NCI-H524 (cell line): ENCODE results near the gene ANKDD1A.

ENCODE experiments used
- DNase-seq, 2 experiments: peaks; one replicate each; lab custom pipeline; 2025; lab: John Stamatoyannopoulos, UW

ANKDD1A gene

DNA sequence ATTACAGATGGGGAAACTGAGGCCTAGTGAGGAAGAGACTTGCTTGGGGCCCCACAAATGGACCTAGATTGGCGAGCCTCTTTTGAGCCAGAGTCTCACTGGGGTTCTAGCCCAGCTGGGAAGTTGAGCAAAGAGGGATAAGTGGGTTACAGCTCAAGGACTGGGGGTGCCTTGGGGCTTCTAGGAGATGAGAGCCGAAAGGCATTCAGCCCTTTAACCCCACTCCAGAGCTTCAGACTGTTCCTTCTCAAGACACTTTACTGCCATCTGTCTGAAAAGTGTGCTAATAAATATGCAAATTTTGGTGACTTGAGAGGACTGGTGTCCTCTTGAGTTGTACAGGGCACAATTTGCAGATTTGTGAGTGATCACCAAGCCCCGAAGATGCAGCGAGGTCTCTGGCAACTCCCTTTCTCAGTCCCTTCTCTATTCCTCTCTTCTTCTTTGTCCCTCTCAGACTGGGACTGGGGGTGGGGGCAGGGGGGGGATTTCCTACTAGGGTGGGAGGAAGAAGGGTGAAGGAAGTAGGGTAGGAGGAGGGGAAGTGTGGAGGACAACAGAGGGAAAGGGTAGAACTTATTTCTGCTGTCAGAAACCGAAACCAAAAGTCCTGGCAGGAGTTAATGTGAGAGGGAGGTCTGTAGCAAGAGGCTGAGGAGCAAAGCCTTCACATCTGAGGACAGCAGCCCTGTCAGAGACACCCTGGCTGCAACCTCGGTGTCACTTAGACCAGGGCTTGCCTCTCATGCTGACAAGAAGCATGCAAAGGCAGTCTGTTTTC is 16.2 kb upstream of the ANKDD1A start:
- peak; percentile 68 to 90 for DNase-seq

DNA sequence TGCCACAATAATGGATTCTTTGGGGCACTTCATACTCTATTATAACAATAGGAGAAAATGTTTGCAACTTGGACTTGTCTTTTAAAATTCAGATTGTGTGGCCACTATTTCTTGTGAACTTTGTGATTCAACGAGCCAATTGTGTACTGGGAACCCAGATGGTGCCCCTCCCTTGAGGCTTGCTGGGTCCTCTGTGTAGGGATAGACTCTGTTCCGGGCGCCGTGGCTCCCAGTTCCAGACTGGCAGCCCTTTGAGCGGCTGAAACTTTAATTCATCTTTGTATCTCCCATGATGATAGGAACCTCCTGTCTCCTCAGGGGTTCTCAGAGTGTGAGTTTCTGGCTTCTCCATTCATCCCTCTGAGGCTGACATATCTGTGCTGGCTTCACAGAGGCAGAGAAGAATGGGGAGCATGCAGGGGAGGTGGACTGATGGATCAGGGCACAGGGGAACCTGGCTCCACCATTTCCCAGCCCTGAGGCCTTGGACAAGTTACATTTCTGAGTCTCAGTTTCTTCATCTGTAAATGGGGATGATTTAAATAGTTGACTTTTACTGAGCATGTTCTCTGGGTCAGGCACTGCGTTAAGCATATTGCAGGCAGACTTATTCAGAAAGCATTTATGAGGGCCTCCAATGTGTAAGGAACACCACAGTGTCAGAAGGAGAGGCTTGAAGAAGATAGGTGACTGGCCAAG is 15.2 kb upstream of the ANKDD1A start:
- no peak for DNase-seq

DNA sequence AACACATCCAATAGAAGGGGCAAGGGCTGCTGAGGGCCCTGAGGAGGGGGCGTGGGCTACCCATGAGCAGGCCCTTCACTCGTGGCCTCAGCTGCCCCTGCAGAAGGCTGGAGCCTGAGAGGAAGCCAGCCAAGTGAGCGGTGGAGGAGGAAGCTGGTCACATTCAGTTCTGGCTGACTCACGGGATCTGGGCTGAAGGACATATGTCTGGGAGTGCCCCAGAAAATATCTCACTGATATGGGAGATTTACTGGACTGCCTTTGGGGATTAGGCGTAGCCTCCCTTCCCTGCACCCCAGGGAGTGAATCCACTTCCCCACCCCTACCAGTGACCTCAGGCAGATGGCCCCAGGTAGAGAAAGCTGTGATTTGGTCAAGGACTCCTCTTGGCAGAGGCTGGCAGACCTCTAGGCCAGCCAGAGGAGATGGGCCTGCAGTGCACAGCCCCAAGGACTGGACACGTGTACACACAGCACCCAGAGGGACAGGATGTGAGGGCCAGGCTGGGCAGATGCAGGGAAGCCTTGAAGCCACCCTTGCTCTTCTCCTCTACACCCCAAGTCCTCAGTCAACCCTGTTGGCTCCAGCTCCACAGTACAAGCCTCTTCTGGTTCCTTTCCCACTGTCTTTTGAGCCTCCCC is 14.2 kb upstream of the ANKDD1A start:
- no peak for DNase-seq

DNA sequence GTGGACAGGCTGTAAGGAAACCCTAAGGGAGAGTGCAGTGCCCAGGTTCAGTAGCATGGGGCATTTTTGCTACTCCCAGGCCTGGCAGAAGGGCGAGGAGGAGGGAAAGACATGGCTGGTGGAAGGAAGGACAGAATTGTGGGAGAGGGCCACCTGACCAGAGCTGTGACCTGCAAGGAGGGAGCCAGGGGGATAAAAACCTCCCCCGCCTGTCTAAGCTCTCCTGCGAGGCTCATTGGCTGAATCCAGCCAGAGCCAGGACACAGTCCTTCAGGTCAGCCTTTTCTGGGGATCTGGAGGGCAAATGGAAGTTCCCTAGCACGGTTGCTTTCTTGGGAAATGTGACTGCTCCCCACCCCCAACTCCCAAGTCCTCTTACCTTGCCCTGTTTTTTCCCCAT is 13.3 kb upstream of the ANKDD1A start:
- DNase-seq = no peak

DNA sequence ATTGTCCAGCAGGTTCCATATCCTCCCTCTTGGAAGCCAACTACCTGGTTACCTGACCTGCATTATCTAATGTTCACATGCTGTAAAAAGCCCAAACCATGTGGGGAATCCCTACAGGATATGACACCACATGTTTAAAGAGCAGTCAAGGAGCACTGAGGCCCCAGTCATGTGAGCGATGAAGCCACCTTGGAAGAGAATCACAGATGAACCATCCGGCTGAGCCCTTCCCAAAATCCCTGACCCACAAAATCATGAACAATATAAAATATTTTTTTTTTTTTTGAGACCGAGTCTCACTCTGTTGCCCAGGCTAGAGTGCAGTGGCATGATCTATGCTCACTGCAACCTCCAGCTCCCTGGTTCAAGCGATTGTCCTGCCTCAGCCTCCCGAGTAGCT is 10.6 kb upstream of the ANKDD1A start:
- DNase-seq = no peak

DNA sequence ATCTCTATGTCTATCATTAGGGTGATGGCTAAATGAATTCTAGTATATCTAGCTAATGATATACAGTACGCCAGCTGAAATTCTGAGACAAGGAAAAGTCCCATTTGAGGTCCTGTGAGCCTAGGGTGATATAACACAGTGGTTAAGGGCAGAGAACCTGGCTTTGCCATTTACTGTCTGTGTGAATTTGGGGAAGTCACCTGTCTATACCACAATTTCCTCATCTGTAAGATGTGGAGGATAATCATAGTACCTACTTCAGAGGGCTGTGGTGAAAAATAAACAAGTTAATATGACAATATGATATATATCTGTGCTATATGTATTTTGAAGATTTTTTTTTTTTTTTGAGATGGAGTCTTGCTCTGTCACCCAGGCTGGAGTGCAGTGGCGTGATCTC is 9.8 kb upstream of the ANKDD1A start:
- no peak for DNase-seq

DNA sequence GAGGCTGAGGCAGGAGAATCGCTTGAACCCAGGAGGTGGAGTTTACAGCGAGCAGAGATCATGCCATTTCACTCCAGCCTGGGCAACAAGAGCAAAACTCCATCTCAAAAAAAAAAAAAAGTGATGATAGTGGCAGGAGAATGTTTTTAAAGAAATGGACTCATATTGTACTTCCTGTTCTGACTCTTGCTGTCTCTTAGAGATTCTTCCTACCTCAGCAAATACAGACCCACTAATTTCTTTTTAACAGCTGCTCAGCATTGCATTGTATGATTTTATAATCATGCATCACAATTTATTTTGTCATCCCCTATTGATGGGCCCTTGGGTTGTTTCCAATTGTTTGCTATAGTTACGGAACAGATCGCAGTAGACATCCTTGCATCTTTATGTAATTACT is 8.8 kb upstream of the ANKDD1A start:
- DNase-seq = no peak

DNA sequence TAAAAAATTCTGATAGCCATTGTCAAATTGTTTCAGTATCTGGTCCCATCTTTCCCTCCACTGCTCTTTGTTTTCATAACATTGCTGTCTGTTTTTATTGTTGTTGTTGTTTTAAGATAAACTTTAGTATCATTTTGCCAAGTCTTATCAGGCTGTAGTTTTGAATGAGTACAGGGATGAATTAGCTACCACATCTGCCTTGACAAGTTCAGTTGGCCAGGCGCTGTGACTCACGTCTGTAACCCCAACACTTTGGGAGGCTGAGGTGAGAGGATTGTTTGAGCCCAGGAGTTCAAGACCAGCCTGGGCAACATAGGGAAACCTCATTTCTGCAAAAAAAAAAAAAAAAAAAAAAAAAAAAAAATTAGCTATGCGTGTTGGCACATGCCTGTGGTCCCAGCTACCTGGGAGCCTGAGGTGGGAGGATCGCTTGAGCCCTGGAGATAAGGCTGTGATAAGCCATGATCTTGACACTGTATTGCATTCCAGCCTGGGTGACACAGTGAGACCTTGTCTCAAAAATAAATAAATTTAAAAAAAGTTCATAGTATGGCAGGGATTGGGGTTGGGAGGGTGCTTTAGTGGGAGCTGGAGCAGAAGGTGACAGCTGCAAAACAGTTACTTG is 8.3 kb upstream of the ANKDD1A start:
- no peak for DNase-seq

DNA sequence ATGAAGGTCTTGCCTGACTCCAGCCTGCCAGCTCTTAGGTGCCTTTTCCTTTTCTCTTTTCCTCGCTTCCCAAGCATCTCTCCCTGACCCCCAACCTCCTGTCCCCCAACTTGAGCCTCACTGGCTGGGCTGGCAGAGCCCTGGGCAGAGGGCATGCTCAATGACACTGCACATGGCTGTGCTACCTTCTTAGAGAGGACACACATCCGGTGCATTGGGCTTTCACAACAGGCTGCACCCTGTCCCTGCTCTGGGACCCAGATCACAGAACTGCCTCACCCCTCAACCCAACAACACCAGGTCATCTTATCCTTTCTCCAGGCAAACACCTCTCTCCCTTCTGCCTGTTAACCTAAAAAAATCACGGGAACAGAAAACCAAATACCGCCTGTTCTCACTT is 7.5 kb upstream of the ANKDD1A start:
- DNase-seq = no peak

DNA sequence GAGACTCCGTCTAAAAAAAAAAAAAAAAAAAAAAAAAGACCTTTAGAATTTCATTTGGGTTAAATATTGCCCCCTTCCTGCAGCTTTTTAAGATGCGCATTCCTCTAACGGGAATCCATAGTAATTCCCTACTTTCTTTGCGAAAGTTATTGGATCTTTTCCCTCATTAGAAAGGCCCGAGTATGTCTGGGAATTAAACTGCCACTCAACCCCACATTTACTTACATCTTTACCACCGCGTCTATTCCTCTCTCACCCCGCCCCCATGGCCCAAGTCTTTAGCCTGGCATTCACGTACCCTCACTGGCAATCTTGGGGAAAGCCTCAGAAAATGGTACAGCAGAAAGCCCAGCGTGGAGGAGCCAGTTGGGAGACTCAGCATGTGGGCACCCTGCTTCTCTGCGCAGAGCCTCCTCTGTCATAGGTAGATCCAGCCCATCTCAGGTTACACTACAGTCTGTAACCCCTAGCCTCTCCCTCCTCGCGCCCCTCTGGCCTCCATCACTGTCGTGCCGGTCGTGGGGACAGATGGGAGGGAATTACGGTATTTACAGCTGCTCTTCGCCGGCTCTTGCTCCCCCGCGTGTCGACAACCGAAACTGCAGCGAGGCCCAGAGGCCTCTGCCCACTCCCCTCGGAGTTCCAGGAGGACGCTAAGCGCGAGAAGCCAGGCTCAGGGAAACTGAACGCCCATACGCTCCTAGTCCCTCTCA is 6.4 kb upstream of the ANKDD1A start:
- DNase-seq = peak; percentile 96 to 98

DNA sequence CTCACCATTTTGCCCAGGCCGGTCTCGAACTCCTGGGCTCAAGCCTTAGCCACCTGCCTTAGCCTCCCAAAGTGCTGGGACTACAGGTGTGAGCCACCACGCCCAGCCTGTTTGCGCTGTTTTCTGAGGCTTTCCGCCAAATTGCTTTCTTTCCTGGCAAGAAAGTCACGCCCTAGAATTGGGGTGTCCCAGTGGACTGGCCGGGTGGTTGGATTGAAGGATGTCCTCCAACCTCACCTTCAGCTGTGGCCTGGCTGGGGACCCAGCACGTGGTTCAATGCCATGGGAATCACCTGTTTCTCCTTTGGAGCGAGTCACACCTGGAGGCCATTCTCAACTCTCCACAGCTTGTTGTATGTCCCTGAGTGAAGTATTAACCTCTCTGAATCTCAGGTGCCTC is 5.8 kb upstream of the ANKDD1A start:
- no peak for DNase-seq

DNA sequence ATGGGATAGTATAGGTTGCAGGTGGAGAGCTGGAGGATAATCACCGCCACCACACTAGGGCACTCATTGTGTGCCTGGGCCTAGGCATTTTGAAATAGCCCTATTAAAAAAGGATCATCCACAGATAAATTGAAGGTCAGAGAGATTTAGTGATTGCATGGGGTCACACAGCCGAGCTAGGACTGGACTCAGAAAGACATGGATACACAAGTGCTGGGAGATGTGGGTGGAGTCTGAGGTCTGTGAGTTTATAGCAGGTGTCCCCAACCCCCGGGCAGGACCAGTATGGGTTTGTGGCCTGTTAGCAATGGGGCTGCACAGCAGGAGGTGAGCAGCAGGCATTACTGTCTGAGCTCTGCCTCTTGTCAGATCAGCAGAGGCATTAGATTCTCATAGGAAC is 5.3 kb upstream of the ANKDD1A start:
- no peak for DNase-seq

DNA sequence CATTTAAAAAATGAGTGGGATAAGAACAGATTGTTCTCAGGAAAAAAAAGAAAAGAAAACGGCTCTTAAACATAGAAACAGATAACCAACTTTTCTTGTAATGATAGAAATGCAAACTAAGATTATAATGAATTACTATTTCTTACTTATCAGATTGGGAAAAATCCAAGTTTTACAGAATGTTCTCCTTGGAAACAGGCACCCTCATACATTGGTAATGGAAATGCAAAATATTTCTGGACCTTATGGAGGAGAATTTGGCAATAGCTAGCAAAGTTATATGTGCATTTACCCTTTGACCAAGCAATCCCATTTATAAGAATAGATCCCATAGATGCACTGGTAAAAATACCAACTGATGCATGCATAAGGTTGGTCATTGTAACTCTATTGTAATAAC is 3.7 kb upstream of the ANKDD1A start:
- no peak for DNase-seq

DNA sequence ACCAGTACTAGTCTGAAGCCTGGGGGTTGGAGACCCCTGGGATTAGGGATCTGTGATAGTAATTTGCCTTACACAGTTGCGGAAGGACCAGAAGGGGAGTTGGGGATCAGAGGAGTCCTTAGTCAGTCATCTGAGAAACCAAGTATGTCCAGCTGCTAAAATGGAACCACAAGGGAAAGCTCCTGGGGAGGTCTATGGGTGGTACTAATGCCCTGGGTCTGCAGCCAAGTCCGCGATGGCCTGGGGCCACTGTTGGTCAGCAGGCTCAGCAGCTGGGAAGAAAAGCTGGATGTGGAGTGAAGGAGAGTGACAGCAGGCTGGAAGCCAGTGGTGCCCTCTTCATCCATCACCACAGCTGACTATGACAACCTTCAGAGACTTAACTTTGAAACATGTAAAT is 2.2 kb upstream of the ANKDD1A start:
- DNase-seq = no peak

DNA sequence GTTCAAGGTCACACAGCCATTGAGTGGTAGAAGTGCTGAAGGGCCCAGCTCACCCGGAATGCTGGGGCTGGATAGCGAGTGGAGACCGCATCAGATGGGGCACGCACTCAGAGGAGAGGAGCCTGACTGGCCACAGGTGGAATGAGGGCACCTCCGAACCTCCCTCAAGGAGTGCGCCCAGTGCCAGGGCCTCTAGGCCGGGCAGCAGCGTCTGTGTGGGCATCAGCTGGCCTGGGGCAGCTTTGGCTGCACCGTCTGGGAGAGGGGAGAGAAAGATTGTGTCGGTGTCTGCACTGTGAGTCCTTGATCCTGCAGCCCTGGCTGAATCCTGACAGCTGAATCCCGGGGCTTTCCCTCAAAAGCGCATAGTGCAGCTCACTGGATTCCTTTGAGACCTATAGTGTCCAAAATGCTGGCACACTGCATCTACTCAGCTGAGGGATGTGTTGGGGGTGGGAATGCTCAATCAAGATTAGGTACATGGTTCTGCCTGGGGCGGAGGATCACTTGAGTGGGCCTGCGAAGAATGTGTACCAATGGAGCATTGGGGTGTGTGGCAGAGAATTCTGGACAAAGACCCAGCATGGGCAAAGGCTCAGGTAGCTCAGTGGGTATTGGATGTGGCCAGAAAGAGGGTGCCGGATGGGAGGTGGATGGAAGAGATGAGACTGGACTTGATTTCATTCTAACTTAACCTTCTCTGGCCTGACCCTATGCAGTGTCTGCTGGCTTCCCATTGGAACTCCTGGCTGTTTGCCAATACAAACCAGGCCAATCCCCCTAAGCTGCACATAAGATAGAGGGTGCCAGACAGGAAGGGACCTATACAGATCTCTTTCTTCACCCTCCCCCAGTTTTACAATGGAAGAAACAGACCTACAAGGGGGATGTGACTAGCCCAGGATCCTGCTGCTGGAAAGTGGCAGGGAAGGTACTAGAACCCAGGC is 950 bp downstream of the ANKDD1A start:
- DNase-seq = peak in 1 of 2 experiments; percentile 28

DNA sequence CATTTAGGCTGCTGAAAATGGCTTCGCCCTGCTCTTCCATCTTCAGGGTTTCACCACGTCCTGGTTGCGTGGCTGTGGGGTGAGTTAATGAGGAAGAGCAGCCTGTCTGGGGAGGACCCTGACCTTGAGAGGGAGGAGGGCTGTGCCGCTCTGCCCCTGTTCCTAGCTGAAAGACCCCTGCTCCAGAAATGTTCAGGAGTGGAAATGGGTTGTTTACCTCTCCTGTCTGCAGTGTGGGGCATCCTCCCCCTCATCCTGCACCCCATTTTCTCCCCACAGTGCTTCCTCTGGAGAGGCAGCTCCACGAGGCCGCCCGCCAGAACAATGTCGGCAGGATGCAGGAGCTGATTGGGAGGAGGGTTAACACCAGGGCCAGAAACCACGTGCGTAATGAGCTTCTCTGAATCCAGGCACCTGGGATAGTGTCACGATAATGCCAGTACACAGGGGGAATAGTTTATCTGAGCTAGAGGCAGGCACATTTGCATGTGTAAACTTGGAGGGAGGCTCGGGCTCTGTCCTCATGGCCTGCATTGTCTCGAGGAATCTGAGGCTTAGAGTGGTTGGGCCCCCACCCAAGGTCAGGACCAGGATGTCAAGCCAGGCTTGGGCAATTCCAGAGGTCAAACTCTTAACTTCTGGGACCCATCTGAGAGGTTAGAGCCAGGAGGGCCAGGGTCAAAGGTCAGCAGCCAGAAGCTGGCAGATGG is 4.0 kb downstream of the ANKDD1A start:
- no peak for DNase-seq

DNA sequence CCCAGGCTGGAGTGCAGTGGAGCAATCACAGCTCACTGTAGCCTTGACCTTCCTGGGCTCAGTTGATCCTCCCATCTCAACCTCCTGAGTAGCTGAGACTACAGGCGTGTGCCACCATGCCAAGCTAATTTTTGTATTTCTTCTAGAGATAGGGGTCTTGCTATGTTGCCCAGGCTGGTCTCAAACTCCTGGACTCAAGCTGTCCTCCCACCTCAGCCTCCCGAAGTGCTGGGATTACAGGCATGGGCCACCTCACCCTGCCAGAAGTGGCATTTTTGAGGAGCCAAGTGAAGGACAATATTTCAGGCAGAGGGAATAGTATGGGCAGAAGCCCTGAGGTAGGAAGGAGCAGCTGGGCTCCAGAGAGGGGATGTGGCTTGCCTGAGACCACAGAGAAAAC is 4.7 kb downstream of the ANKDD1A start:
- no peak for DNase-seq

DNA sequence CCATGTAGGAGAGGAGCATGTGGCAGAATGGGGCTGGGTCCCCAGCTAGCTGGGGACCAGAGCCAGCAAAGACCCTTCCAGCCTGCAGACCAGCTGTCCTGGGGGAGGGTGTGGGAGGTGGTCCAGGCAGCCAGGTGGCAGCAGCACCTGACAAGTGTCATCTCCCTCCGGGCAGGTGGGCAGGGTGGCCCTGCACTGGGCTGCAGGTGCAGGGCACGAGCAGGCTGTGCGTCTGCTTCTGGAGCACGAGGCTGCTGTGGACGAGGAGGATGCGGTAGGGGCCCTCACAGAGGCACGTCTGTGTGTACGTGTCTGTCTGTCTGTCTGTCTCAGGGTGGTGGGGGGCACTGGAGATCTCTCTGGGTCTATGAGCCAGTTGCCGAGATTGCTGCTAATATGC is 5.5 kb downstream of the ANKDD1A start:
- DNase-seq = no peak

DNA sequence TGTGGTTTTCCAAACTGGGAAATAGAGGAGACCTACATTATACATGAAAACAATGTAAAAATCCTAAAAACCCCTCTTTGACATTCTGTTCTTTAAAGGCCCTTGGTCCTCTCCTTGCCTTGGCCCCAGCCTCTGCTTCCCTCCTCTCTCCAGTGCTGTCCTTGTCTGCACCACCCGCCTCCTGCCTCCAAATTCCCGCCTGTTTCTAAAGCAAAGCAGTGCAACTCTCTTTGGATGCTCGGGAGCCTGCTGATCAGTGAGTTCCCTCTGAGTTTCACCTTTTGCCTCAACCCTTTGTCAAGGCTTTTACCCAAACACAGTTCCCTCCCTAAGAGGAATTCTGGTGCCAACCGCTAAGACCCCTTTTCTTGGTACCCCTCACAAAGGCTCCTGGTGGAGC is 8.0 kb downstream of the ANKDD1A start:
- DNase-seq = no peak

DNA sequence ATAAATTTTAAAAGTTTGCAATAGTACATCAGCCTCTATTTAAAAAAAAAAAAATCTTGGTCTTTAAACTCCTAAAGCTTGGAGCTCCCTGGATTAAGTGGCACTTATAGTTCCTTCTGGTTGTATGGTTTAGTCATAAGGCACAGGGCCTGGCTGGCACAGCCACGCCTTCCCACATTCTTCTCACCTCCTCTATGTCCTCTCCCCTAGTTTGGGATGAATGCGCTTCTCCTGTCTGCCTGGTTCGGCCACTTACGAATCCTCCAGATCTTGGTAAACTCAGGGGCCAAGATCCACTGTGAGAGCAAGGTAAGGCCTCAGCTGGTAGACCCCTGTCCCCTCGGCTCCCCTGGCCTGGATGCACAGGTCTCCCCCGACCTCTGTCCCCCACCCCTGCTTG is 10.0 kb downstream of the ANKDD1A start:
- no peak for DNase-seq
